HUDEP-2 (cell line): Measurements from ENCODE around the gene TRMU.
"Not testable (repeated sequence)": the region's sequence is repeated elsewhere in the genome, so short reads cannot be mapped to it uniquely, and the experiment has no call there.

Experiments
- DNase-seq, 76 experiments: peaks; one replicate each; lab custom pipeline; 2025; ENCODE audit not compliant: unreplicated experiment in 76 of 76; lab: John Stamatoyannopoulos, UW

The TRMU gene

DNA sequence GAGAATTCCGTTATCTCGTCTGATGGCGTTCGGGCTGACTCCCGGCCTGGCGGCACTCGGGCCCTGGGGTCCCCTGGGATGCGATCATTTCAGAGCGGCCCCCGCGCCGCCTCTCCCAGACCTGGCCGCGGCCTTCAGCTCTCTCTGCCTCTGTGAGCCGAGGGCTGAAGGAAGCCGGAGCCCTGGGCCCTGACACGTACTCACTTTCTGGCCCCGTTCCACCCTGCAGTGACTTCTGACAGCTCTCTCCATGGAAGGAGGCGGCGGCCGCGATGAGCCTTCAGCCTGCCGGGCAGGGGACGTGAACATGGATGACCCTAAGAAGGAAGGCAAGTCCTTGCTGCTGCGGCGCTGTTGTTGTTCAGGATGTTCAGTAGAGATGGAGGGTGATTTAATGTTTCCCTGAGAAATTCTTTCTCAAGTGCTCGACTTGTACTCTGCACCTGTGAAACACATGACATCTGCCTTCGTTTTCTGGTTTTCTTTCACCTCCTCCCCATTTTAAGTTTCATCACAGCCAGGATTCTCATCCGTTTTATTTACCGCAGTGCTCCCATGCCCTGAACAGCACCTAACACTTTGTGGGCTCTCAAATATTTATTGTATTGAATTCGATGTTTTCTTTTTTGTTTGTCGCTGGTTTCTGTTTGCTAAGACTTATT lies 38.2 kb upstream of the TRMU start:
- DNase-seq = peak in 41 of 76 experiments; percentile 4 to 55 (median 21)

DNA sequence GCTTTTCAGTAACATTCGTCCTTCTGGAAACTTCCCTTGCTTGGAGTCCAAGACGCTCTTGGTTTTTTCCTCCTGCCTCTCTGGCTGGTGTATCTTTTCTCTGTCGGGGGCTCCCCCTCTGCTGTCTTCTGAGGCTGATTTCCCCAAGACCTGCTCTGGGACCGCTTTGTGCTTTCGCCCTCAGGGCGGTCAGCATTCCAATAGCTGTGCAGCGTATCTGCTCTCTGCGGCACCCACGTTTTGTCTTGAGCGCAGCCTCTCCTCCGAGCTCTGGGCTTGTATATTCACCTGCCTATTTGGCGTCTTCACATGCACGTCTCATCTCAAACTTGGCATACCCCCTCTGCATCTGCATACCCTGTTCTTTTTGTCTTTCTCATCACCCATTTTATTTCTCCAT lies 36.4 kb upstream of the TRMU start:
- no peak for DNase-seq

DNA sequence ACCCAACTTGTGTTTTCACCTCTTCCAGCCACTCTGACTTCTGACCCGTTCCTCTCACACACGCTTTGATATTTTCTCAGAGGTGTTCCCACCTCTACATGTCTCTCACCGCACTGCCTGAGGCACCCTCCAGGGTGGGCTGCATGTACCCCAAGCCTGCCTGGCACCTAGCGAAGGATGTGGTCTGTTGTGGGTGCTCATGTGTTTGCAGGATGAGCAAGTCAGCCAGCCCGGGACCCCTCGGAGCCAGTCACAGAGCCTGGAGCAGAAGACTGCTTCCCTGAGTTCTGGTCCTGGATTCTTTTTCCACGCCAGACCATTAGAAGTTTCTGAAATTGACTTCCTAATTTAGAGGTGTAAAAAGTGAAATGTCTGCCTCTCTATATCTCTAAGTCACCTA lies 35.0 kb upstream of the TRMU start:
- no peak for DNase-seq

DNA sequence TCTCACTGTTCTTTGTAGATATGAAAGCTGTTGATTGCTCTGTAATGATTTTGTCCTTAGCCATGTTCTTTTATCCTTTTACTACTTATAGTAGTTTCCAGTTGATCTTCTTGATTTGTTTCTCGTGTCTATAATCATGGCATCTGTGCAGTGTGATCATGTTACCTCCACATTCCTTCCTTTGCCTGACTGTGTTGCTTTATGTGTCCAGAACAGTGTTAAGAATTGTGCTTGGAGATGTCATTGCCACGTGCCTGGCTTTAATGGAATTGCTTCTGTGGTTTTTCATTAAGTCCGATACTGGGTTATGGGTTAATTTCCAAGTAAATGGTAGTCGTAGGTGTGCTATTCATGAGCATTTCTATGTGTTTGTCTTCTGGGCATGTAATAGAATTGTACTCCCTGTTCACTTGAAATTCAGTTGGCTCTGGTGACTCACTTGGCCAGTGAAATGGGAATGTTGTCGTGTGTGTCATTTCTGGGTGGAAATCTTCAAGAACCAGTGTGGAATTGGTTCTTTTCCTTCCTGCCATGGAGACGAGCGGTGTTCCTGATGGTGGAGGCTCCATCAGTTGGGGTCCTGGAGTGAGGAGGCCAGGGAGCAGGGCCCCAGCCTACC lies 32.1 kb upstream of the TRMU start:
- DNase-seq = no peak

DNA sequence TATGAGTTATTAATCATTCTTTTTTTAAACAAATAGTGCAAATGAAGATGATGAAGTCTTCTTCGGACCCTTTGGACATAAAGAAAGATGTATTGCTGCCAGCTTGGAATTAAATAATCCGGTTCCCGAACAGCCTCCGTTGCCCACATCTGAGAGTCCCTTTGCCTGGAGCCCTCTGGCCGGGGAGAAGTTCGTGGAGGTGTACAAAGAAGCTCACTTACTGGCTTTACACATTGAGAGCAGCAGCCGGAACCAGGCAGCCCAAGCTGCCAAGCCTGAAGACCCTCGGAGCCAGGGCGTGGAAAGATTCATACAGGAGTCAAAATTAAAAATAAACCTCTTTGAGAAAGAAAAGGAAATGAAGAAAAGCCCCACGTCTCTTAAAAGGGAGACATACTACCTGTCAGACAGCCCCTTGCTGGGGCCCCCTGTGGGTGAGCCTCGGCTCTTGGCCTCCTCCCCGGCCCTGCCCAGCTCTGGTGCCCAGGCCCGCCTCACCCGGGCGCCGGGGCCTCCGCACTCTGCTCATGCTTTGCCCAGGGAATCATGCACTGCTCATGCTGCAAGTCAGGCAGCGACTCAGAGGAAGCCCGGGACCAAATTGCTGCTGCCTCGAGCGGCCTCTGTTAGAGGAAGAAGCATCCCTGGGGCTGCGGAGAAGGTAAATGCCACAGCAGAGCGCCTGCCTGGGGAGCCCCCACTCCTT lies 27.1 kb upstream of the TRMU start:
- DNase-seq = no peak

DNA sequence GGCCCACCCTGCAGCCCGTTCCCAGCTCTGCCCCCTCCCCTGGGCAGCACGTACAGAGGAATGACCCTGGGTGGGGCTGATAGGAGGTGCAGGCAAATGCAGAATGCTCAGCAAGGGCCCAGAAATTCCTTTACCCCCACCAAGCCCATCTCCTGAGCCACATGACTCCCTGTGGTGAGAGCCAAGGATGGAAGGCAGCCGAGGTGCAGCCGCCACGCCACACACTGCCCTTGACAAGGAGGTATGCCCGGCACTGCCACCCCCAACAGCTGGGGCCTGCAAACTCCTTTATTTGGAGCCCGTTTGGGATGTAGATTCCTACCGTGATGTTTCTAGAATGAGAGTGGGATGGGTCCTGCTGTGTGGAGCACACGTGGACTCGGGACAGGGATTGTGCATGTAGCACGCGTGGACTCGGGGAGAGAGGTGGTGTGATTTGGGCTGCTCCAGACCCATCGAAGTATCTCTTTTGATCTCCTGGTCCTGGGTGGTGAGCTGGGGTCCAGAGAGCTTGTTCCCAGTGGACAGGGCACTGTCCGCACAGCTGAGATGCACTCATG lies 25.9 kb upstream of the TRMU start:
- DNase-seq = no peak

DNA sequence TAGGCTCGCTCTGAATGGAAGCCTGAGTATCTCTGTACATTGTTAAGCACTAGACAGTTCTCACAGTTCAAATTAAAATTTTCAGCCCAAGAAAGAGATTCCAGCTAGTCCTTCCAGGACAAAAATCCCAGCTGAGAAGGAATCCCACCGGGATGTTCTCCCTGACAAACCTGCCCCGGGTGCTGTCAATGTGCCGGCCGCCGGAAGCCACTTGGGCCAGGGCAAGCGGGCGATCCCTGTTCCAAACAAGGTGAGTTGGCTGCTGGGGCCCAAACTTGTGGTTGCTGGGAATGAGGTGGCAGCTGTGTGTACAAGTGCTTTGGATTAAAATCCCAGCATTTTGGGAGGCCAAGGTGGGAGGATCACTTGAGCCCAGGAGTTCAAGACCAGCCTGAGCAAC lies 23.5 kb upstream of the TRMU start:
- DNase-seq = no peak

DNA sequence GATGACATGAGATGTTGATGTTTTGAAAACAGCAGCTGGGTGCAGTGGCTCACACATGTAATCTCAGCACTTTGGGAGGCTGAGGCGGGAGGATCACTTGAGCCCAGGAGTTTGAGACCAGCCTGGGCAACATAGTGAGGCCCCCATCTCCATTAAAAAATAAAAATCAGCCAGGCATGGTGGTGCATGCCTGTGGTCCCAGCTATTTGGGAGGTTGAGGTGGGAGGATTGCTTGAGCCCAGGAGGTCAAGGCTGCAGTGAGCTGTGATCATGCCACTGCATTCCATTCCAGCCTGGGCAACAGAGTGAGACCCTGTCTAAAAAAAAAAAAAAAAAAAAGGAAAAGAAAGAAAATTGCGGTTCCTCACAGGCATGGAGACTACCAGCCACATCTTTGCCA lies 22.7 kb upstream of the TRMU start:
- DNase-seq = not testable (repeated sequence)

DNA sequence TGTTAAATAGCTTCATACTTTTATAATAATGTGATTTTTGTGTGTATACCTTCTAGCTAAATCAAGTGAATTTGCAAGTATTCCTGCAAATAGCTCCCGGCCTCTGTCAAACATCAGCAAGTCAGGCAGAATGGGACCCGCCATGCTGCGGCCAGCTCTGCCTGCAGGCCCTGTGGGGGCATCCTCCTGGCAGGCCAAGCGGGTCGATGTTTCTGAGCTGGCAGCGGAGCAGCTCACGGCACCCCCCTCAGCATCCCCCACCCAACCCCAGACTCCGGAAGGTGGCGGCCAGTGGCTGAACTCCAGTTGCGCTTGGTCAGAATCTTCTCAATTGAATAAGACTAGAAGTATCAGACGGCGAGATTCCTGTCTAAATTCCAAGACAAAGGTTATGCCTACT lies 19.5 kb upstream of the TRMU start:
- DNase-seq = no peak

DNA sequence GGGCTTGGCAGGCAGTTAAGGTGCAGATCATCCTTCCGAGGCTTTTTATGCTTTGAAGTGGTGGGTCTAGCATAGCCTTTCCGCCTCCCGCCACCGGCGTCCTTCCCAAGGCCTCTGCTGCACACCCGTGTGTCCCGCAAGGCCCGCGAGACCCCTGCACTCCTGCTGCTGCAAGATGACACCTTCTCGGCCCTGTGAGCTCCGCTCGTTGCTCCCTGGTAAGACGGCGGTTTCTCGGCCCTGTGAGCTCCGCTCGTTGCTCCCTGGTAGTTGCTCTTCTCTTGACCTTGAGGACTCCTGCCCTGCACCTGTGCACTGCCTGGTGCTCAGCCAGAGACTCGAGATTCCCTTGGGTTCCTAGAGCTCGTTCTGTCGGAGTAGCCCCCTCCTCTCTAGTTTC lies 17.9 kb upstream of the TRMU start:
- no peak for DNase-seq

DNA sequence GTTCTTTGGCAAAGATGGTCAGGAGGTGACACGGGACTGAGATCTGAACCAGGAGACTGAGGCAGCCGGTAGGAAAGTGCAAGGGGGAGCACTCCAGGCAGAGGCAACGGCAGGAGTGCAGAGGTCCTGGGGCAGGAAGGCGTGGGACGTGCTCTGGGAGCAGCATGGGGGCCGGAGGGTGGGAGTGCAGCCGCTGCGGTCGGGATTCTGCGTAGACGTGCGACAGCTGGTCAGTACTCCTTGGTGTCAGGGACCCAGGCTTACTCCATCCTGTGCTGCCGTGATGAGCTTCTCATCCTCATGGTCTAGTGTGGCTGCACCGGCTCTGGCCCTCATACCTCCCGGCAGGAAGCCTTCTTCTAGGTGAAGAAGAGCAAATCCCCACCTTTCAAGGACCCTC lies 16.9 kb upstream of the TRMU start:
- DNase-seq = no peak

DNA sequence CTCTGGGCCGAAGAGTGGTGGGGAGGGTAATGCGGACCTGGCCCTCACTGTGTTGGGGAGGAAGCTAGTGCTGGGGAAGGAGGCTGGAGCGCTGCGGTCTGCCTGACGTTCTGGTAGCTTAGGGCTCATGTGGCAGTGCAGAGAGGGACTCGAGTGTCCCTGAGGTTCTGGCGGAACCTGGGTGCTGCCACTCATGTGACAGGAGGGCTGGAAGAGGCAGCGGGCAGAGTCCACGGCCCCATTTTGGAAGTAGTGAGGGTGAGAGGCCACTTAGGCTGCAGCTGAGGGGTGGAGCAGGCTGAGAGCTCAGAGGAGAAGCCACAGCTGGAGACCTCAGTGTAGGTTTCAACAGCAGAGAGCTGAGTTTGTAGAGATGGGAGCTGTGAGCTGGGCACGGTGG lies 16.2 kb upstream of the TRMU start:
- DNase-seq = no peak

DNA sequence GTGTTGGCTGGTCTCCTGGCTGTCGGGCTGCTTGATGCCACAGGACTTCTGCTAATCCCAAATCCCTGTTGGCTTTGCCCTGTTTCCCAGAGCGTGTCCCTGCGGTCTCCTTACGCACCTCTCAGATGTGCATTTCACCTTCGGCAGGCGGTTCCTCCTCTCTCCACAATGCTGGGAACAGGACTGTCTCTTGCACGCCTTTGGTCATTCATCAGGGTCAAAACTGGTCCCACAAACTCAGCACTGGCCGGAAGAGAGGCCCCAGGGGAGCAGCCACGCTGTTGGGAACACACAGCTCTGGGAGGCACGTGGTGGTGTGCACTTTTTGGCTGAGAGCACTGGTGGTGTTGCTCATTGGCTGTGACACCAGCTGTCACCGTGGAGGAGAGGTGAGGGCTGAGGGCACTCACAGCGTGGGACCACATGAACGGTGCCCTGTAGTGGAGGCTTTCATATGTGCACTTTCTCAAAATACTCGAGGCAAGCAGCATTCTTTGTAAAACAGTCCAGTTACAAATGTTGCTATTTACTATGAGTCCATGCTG lies 15.3 kb upstream of the TRMU start:
- DNase-seq = no peak

DNA sequence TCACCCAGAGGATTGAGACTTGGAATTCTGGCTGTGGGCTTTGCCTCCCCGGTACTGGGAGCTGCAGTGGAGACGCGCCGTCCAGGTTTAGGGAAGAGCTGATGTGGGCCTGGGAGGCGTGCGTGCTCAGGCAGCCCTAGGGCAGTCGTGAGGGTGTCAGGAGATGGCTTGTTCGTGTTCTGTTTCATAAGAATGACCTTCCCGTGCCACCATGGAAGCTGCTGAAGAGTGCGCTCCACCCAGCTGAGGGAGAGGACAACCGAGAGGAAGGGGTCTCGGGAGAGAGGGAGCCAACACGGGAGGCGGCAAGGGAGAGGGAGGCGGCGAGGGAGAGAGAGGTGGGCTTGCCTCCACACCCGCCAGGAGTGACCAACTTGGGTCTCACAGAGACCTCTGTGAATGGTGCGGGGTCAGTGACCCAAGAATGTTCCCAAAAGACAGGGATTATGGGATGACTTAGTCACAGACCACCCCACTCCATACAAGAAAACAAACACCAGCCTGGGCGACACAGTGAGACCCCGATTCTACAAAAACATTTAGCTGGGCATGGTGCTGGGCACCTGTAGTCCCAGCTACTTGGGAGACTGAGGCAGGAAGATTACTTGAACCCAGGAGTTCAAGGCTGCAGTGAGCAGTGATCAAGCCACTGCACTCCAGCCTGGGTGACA lies 14.7 kb upstream of the TRMU start:
- no peak for DNase-seq

DNA sequence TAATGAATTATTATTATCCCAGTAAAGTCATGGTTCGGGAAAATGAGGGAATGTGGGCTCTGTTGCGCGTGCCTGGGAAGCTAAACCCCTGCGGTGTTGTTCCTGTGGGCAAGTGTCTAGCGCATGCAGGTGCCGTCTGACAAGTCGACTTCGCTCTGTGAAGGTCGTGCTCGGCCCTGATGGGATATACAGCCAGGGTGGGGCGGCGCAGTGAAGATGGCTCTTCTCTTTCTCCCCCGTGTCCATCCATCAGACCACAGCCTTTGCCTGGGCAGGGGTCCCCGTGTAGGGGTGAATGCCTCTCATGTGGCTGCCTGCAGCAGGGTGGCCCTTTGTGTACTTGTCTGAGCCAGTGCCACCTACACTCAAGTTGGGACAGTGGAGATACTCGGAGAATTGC lies 12.8 kb upstream of the TRMU start:
- no peak for DNase-seq

DNA sequence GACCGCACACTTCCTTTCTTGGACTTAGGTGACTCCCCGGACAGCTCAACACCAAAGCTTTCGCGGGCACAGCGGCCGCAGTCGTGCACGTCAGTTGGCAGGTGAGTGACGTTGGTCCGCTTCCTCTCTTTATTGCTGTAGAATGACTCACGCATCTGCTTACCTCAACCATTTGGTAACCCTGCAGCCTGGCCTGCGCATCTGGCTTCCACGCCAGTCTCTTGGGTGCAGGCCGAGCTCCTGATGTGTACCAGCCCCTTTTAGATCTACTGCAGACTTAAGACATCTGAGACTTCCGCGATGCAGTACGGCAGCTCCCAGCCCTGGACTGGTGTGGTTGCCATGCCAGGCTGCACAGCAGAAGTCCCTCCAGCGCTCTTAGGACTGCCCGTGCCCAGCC lies 12.4 kb upstream of the TRMU start:
- DNase-seq = no peak

DNA sequence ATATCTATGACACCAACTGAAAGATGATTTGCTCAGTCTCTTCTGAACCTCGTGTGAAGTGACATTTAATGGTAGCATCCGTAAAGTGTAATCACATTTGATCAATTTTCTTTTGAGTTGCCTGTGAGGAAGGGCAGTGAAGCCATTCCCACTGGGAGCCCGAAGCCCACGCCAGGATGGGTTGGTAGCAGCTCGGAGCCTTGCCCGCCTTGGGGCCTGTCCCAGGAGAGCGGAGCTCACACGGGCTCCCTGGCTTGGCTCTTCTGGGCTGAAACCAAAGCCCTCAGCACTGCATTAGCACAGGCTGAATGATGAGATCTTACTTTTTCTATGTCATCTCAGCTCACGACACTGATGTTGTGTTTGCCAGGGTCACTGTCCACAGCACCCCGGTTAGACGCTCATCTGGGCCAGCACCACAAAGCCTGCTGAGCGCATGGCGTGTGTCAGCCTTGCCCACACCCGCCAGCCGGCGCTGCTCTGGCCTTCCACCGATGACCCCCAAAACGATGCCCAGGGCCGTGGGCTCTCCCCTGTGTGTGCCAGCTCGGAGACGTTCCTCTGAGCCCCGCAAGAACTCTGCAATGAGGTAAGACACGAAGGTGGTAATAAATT lies 9.3 kb upstream of the TRMU start:
- no peak for DNase-seq

DNA sequence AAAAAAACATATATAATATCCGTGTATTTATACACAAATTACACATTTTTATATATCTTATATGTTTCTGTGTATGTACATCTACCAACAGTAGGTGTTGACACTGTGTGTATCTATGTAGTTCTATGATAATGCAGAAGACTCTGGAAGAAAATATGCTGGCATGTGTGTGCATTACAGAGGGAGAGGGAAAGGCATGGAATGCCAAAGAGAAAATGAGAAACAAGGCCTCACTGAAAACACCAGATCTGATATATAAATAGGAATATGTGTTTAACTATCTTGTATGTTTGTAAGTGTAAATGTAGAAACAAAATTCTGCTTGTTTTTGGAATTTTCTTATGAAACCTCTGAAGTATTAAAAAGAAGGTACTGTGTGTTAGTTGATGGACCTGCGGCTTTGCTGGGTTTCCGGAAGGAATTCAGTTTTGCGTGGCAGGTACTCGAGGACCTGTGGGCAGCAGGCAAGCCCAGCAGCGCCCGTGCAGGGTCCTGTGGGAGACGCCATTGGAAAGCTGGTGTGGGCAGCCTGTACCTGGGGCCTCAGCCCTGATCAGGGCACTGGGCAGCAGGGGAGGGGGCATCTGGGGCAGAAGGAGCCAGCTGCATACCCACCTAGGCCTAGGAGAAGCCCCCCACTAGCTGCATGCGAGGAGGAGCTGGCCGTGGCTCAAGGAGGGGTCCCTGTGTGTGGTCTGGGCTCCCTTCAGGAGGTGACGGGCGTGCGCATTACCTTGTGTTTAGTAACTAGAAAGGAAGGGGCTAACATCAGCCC lies 7.6 kb upstream of the TRMU start:
- DNase-seq = no peak

DNA sequence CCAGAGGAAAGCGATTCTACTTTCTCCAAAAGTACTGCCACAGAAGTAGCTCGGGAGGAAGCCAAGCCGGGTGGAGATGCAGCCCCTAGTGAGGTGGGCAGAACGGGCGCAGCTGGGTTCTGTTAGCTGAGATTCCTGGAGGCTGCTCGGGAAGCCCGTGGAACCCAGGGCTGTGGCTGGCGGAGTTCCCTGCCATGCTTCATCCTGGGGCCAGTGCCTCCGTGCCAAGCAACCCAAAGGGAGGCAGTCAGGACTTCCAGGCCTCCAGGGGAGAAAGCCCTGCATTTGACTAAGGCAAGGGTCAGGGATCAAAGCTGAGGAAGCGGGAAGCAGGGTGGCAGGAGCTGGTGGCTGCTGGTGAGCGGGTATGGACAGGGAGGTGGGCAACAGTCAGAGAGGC lies 6.7 kb upstream of the TRMU start:
- DNase-seq = no peak

DNA sequence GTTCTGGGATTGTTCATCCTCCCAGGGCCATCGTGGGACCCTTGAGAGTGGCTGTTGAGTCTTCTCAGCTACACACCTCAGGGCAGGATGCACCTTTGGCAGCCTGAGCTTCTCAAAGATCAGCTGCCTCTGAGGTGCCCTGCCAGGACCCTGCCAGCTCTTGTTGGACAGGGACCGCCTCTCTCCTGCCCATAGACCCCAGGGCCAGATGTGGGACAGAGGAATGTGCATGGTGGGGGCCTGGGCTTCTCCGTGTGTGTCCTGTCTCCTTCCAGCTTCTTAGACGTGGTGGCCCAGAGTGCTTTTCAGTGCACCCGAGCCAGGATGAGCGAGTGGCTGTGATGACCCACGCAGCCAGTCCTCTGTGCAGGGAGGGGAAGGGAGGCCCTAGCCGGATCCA lies 5.9 kb upstream of the TRMU start:
- no peak for DNase-seq
